ENCODE measurements around the gene NREP. TPM values are rescaled to one million over a fixed set of nuclear protein-coding genes. Genes with fewer than 3 reads are reported as not detected.
A peak's percentile ranks its signal among the peaks of the same experiment; 100 is the strongest.

The NREP gene
- polyA plus RNA-seq, 1 donor from 2014 or later = 5.3 TPM

DNA sequence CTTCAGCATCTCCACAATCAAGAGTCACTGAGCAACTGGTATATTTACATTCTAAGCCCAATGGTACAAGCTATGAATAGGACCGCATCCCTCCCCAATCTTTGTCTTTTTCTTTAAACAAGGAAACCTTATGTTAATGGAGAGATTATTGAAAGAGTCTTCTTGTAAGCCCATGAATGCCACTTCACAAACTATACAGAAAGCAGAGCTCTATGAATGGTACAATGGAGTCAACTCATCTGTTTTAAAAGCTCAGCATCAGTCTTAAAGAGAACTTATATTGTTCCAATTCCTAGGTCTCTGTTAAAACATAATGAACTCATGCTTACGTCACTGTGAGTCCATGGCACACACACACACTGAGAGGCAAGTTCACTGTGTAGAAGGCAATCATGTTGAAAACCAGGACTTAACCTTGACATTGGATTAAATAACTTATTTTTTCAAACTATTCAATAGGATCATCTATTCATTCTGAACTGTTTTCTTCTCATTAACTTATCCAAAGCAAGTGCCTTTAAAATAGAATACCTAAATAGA, 4.5 kb downstream of the NREP start:
- Mint-ChIP-seq H3K27me3 (peaks cover 10% of the 10 kb centered on the region), H3K36me3 (peaks cover 4% of the 10 kb centered on the region), H3K4me1 (peaks cover 6 to 13% (median 8%) of the 10 kb centered on the region in 3 donors), H3K9me3 (no peaks in the 10 kb centered on the region), H3K27ac (no peak overlapping the region), H3K4me3 (no peak overlapping the region)

DNA sequence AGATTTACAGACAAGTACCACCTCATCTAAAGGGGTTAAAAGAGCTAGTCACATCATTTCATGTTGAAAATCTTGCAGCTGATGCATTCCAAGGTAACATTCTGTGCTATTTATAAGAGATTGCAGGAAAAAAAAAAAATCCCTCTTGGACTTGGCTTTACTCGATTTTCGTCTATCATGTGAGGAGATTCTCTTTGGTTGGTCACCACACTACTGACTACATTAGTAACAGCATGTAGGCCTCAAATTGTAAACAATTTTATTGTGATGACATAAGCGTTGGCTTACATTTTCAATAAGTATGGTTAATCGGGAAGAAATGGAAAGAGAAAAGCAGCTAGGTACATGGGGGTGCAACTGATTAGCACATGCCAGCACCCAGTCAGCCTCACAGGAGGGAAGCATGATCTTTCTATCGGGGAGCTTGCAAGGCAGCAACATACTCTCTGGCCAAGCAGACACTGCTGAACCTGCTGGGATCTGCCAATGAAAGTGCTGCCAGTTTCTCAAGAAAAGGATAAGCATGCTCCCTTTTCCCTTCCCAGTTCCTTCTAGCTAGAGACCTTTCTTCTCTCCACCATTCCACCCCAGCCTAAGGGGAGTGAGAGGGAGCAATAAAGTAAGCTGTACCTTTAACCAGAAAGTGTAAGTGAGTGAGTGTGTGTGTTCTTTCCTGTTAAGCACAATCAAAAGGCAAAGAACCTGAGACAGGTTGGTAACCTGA, 7.5 kb downstream of the NREP start:
- Mint-ChIP-seq H3K27ac (no peak overlapping the region), H3K36me3 (peaks cover 4% of the 10 kb centered on the region), H3K27me3 (peaks cover 3% of the 10 kb centered on the region), H3K4me1 (no peaks in the 10 kb centered on the region), H3K9me3 (no peaks in the 10 kb centered on the region), H3K4me3 (no peak overlapping the region)

DNA sequence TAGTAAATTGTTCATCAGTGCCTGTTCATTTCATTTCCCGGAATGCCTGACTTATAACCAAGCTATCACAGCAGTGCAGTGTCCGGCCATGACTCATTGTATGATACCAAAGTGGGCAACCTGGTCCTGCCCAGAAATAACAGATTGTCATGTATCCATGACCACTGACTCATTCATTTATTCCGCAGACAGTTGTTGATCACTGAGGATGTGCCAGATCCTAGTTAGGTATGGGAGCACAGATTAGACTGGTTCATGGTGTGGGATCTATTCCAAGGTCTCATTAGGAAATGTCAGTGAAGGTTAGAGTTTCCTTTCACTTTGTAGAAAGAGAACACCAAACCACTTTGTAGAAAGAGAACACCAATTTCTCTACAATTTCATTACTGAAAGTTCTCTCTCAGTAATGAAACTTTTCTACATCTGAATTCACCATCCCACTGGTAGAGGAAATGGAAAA, 8.7 kb downstream of the NREP start:
- Mint-ChIP-seq H3K27ac (no peak overlapping the region), H3K4me1 (no peaks in the 10 kb centered on the region), H3K9me3 (no peaks in the 10 kb centered on the region), H3K27me3 (peaks cover 3% of the 10 kb centered on the region), H3K36me3 (peaks cover 4% of the 10 kb centered on the region), H3K4me3 (no peak overlapping the region)

DNA sequence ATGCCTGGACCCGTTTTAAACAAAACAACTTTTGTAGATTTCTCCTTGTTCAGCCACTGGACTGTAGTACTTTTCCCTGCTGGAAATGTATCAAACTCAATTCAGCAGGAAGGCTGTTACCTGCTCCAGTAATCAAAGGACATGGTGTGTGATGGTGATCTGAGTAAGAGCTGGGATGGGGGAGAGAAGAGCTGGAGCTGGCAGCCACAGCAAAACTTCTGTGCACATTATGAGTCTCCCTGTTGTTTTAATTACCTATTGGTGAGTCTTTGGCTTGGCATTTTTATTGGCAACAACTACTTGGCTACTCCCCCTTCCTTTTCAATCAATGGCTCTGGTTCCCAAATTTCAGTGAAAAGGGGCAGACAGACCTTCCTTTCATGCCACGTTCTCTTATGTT, 9.7 kb downstream of the NREP start:
- Mint-ChIP-seq H3K27ac (no peak overlapping the region), H3K36me3 (peaks cover 2% of the 10 kb centered on the region), H3K9me3 (no peaks in the 10 kb centered on the region), H3K4me3 (no peak overlapping the region), H3K4me1 (no peaks in the 10 kb centered on the region), H3K27me3 (peaks cover 9% of the 10 kb centered on the region)

DNA sequence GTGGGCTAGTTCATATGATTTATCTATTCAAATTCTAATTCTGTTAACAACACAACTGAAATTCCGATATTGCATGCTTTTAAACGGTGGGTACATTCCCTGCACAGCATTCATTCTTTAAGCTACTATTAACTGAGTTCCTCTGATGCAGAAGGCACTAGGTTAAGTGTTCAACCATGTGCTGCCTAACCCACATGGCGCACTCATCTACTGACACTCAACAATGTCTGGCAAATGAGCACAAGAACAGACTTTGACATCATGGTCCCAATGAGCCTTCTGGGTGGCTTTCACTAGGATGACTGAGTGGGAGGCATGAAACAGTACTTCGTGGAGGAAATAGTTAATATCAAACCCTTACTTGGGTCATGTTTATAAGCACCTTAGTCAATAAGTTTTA, 10.2 kb downstream of the NREP start:
- H3K36me3 Mint-ChIP-seq = peaks cover 2% of the 10 kb centered on the region

DNA sequence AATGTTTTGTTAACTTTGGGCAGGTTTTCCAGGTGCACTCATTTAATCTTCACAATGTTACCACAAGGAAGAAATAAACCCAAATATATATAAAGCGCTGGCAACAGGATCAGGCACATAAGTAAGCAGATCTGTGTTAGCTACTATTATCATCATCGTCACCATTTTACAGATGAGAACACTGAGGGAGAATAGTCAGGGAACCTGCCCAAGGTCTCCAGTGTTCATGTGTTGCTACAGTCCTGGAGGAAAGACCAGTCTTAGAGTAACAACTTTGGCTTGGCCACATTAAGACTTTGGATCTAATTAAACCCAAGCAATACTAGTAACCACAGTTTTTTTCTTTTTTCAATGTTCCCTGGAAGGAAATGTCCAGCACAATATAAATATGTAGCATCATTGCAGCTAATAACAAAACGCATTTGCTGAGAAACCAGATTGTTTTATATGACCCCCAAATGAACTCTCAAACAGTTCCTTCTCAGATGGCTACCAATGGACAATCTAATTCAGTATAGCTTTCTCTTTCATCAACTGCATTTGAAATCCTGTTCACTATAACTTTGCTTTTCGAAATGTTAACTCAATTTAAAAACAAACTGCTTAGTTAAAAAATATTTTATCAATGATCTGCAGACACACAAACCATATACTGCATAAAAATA, 11.8 kb downstream of the NREP start:
- Mint-ChIP-seq H3K9me3 (no peaks in the 10 kb centered on the region), H3K4me1 (peaks cover 0 to 1% (median 0%) of the 10 kb centered on the region in 3 donors), H3K27me3 (peaks cover 9% of the 10 kb centered on the region), H3K27ac (no peak overlapping the region), H3K4me3 (no peak overlapping the region), H3K36me3 (peaks cover 2% of the 10 kb centered on the region)

More for the DNA sequence above, 10.2 kb downstream of the NREP start:
- H3K27ac Mint-ChIP-seq = no peak overlapping the region
- peaks cover 0 to under 1% (median 0%) of the 10 kb centered on the region in 3 donors for H3K4me1 Mint-ChIP-seq
- H3K9me3 Mint-ChIP-seq = no peaks in the 10 kb centered on the region
- H3K27me3 Mint-ChIP-seq = peaks cover 9% of the 10 kb centered on the region
- H3K4me3 Mint-ChIP-seq = no peak overlapping the region

DNA sequence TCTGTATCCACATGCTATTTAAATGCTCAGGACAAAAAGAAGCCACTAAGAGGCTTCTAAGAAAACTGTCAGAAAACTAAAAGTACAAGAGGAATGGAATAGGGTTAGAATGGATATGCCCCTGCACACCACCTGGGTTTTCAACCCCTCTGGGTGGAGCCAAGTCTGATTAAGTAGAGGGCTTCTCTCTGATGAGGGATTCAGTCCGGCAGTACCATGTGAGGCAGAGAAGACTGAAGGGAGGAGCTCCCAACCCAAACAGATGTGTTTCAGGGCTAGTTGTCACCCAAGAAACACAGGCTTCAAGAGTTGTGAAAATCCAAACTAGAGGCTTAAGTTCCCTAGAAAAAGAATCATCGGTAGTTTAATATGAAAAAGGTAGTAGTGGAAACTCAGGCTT, 12.5 kb downstream of the NREP start:
- peaks cover 0 to 1% (median 0%) of the 10 kb centered on the region in 3 donors for H3K4me1 Mint-ChIP-seq
- no peak overlapping the region for H3K4me3 Mint-ChIP-seq
- peaks cover 2% of the 10 kb centered on the region for H3K36me3 Mint-ChIP-seq
- peaks cover 9% of the 10 kb centered on the region for H3K27me3 Mint-ChIP-seq
- no peak overlapping the region for H3K27ac Mint-ChIP-seq
- no peaks in the 10 kb centered on the region for H3K9me3 Mint-ChIP-seq

DNA sequence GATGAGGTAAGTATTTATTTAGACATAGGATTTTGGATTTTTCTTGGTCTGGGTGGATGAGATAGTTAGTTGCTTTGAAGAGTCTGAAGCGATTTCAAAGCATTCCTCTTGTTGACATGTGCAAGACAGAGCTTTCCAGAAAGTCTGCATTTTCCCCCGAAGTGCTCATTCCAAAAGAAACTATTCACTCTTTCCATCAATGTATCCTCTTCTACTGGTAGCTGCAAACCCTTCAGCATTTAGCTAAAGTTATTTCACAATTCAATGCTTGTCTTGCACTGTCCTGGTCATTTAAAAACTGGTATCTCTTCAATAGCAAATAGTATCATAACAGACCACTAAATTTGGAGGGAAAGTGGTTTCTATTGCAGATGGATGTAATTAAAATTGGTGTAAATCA, 13.0 kb downstream of the NREP start:
- H3K4me3 Mint-ChIP-seq = no peak overlapping the region
- peaks cover 2% of the 10 kb centered on the region for H3K36me3 Mint-ChIP-seq
- peaks cover 9% of the 10 kb centered on the region for H3K27me3 Mint-ChIP-seq
- H3K4me1 Mint-ChIP-seq = peaks cover 0 to 1% (median 0%) of the 10 kb centered on the region in 3 donors
- H3K9me3 Mint-ChIP-seq = no peaks in the 10 kb centered on the region
- no peak overlapping the region for H3K27ac Mint-ChIP-seq

DNA sequence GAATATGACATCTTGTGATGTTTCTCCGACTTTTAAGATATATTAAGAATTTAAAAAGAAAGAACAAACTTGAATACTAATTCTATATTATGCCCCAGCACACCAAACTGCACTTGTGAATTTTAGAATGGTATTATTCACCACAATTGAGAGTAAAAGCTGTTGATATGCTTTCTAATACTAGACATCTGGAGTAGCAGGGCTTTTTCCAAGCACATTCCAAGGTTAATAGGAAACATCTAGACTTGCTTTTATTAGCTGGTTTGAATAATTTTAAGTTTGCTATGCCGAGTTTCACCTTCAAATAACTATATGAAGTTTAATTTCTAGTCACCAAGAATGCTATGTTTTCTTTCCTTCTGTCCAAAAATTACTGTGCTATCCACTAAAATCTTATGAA, 13.5 kb downstream of the NREP start:
- H3K36me3 Mint-ChIP-seq = peaks cover 2% of the 10 kb centered on the region
- peaks cover 9% of the 10 kb centered on the region for H3K27me3 Mint-ChIP-seq
- H3K4me3 Mint-ChIP-seq = no peak overlapping the region
- no peaks in the 10 kb centered on the region for H3K9me3 Mint-ChIP-seq
- no peak overlapping the region for H3K27ac Mint-ChIP-seq
- peaks cover 0 to 1% (median 0%) of the 10 kb centered on the region in 3 donors for H3K4me1 Mint-ChIP-seq

DNA sequence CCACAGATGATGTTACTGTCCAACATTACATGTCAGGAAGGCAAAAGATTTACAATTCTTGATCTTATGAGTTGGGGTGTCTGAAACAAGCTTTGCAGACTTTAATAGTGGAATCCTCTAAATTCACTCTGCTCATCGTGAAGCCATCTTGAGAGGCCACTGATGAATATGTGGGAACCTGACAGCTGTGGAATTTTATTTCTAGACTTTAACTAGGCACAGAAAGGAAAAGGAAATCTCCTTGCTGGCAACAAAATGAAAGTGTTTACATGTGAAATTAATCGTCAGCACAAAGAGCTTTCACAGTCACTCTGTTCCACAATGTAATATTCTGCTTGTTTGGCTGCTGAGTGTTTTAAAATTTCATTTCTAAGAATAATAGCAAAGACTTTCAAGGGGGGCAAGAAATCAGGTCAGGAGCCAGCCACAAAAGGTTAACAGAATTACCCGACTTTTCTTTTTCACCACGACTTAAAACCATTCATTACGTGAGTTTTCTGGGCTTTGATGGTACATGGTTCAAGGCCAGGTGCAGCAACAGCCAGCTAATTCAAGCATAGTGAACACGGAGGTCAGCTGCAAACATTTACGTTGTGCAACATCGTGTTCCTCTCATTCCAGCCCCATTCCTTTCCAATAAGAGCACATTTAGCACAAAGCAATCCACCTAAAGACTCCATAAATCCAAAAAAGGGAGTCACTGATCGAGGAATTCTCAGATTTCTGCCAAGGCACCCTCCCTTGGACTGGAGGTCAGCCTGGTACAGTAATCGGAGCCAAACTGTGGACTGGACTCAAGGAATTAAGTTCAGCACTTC, 14.6 kb downstream of the NREP start:
- H3K36me3 Mint-ChIP-seq = no peaks in the 10 kb centered on the region
- H3K27ac Mint-ChIP-seq = no peak overlapping the region
- peaks cover 0 to 1% (median 0%) of the 10 kb centered on the region in 3 donors for H3K4me1 Mint-ChIP-seq
- H3K27me3 Mint-ChIP-seq = peaks cover 6% of the 10 kb centered on the region
- H3K4me3 Mint-ChIP-seq = no peak overlapping the region
- H3K9me3 Mint-ChIP-seq = no peaks in the 10 kb centered on the region

DNA sequence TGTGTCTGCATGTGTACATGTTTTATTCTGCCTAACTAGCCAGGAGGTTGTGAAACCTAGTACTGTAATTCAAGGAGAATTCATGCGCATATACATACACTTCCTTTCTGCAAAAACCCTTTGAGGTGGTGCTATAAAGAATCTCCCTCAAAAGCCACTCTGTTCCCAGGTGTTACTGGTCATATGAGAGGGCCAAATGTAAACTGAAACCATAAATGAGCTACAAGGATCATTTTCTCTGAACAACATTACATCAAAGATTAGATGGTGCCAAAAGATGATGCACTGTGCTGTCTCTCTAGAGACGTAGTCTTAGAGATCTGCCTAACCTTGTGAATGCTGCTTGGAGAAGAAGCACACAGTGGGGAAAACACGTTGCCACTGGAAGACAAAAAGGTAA, 15.7 kb downstream of the NREP start:
- H3K27ac Mint-ChIP-seq = no peak overlapping the region
- no peaks in the 10 kb centered on the region for H3K36me3 Mint-ChIP-seq
- peaks cover 6% of the 10 kb centered on the region for H3K27me3 Mint-ChIP-seq
- H3K4me3 Mint-ChIP-seq = no peak overlapping the region
- no peaks in the 10 kb centered on the region for H3K9me3 Mint-ChIP-seq
- peaks cover 0 to 1% (median 0%) of the 10 kb centered on the region in 3 donors for H3K4me1 Mint-ChIP-seq

DNA sequence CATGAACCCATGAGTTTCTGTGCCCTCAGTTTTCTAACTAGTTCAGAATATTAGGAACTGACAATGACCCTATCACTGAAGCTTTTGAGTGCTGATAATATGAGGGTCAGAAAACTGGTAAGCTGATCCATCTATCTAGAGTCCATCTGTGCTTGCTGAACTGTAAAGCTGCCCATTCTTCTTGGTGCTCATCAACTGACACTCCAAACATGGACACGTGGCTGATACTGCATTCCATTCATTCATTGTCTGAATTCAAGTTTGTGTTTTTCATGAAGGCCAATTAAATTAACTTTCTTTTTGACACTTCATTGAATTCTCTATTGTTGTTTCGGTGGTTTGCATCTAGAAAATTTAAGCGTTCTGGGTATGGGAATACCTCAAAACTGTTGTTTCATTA, 17.6 kb downstream of the NREP start:
- Mint-ChIP-seq H3K36me3 (no peaks in the 10 kb centered on the region), H3K4me3 (no peak overlapping the region), H3K27ac (peak overlapping the region in 1 of 3 donors; percentile 21), H3K27me3 (peaks cover 6% of the 10 kb centered on the region), H3K4me1 (peaks cover 0 to 1% (median 0%) of the 10 kb centered on the region in 3 donors), H3K9me3 (no peaks in the 10 kb centered on the region)

DNA sequence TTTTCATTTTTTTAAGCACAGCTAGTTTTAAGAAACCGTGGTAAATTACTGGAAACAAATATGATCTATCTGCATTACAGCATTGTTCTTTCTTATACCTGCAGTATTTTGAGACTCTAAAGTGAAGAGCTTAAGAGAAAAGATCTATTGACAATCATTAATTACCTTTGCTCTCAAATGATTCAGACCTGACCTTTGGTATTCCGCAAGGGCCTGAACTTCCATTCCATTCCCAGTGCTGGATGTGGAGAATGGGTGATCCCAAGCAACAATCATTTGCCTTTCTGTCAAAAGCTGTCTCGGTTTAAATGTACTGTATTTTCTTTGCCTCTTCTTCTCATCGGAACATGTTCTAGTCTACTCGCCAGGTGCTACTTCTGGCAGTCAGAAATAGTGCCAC, 18.9 kb downstream of the NREP start:
- Mint-ChIP-seq H3K4me1 (peaks cover 0 to 1% (median 0%) of the 10 kb centered on the region in 3 donors), H3K9me3 (no peaks in the 10 kb centered on the region), H3K4me3 (no peak overlapping the region), H3K36me3 (no peaks in the 10 kb centered on the region), H3K27ac (no peak overlapping the region), H3K27me3 (peaks cover 6% of the 10 kb centered on the region)

DNA sequence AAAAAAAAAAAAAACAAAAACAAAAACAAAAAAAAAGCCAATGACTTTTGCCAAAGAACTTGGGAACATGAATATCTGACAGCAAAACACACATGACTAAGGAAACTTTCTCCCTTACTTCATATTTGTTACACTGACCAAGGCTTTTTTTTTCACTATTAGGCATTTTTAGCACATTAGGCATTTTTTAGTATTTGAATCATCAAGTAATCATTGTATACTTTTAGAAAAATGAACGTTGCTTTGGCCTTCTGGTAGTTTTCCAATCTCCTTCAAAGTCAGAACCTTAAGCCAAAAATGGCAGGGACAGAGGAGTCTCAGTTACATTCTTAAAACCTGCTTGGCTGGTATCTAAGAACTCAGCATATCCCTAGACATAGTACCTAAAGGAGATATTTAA, 19.3 kb downstream of the NREP start:
- Mint-ChIP-seq H3K9me3 (no peaks in the 10 kb centered on the region), H3K27me3 (peaks cover 3% of the 10 kb centered on the region), H3K4me1 (peaks cover 0 to 1% (median 0%) of the 10 kb centered on the region in 3 donors), H3K27ac (no peak overlapping the region), H3K36me3 (no peaks in the 10 kb centered on the region), H3K4me3 (no peak overlapping the region)
